HCT116 (cell line): ENCODE measurements around the gene ATP5F1D. TPM values are rescaled to one million over a fixed set of nuclear protein-coding genes. Genes with fewer than 3 reads are reported as not detected.
A peak's percentile ranks its signal among the peaks of the same experiment; 100 is the strongest.

Source experiments
- ATAC-seq: fragments of 200-7000 bp; cut with Tn5 transposase; 2 replicates; pipeline ENCODE4 v1.9.1; 2020; ENCODE audit warnings: mild to moderate bottlenecking, moderate library complexity
- BruUV-seq: library from RNA; stranded (reverse); fragments of 400-500 nt; replicated peaks from 2 replicates; lab custom pipeline; 2021; lab: Mats Ljungman, UMichigan
- CTCF ChIA-PET: fragments of 300-600 bp; sonication (Branson Sonifier 250); formaldehyde crosslinking; loops from one replicate; lab custom pipeline; 2021; ENCODE audit warnings: antibody characterized with exemption; lab: Charles Lee
- POLR2A ChIA-PET: fragments of 300-600, 350-600 bp; sonication (Branson Sonifier 250); formaldehyde crosslinking; loops from one replicate; lab custom pipeline; 2021; ENCODE audit warnings: antibody characterized with exemption; lab: Charles Lee
- RAD21 ChIA-PET, 2 experiments: fragments of 300-600 bp; sonication (Branson Sonifier 250); formaldehyde crosslinking; loops; one replicate each; lab custom pipeline; 2023; ENCODE audit warnings: low total read pairs in 2 of 2; ENCODE audit not compliant: uncharacterized antibody in 2 of 2, unreplicated experiment in 2 of 2, low non-redundant PET in 1 of 2; lab: Charles Lee
- DNase-seq: peaks from one replicate; pipeline ENCODE4 v3.0.0-alpha.2; 2010; ENCODE audit warnings: low read depth, low spot score
- H2AFZ ChIP-seq: fragments of 200-600 bp; shearing (Covaris generic), sonication (generic); 2 replicates; pipeline ENCODE4 v1.6.1; 2017; ENCODE audit warnings: low read depth, mixed run types, mixed read lengths, antibody characterized with exemption, low read length; ENCODE audit not compliant: poor library complexity, severe bottlenecking
- H3K27ac ChIP-seq: 2 replicates; pipeline ENCODE4 v1.5.1; 2012; ENCODE audit warnings: low read depth, low read length
- H3K27me3 ChIP-seq: fragments of 200-600 bp; sonication (generic); 2 replicates; pipeline ENCODE4 v1.6.1; 2016; ENCODE audit warnings: mixed run types, low read length, mixed read lengths; ENCODE audit not compliant: insufficient read depth
- H3K36me3 ChIP-seq, 2 experiments: fragments of 200-500 bp in 1 of 2; fragments of 200-600 bp in 1 of 2; sonication (Bioruptor generic) in 1 of 2; sonication (generic) in 1 of 2; 2 replicates each; pipeline versions ENCODE4 v1.5.1 to v1.6.1; 2014 to 2016; ENCODE audit warnings: low read length in 2 of 2, inconsistent platforms in 1 of 2, mixed read lengths in 1 of 2, mixed run types in 1 of 2; ENCODE audit not compliant: insufficient read depth in 2 of 2, control insufficient read depth in 1 of 2
- H3K4me1 ChIP-seq, 2 experiments: fragments of 200-600 bp in 1 of 2; sonication (generic) in 1 of 2; 2 replicates each; pipeline versions ENCODE4 v1.5.1 to v1.6.1; 2012 to 2017; ENCODE audit warnings: low read length in 2 of 2, inconsistent platforms in 1 of 2, mild to moderate bottlenecking in 1 of 2, mixed read lengths in 1 of 2, mixed run types in 1 of 2, moderate library complexity in 1 of 2; ENCODE audit not compliant: insufficient read depth in 2 of 2, control insufficient read depth in 1 of 2
- H3K4me2 ChIP-seq: fragments of 200-600 bp; sonication (generic); 2 replicates; pipeline ENCODE4 v1.6.1; 2017; ENCODE audit warnings: mixed run types, low read length, mixed read lengths
- H3K4me3 ChIP-seq, 2 experiments: fragments of 200-600 bp in 1 of 2; sonication (generic) in 1 of 2; replicated peaks in 1 of 2; 2 replicates each; pipeline ENCODE4 v1.5.1; 2011 to 2016; ENCODE audit warnings: low read length in 2 of 2, control low read depth in 1 of 2, low read depth in 1 of 2, mild to moderate bottlenecking in 1 of 2, mixed read lengths in 1 of 2, mixed run types in 1 of 2
- H3K79me2 ChIP-seq: fragments of 200-600 bp; sonication (generic); 2 replicates; pipeline ENCODE4 v1.6.1; 2017; ENCODE audit warnings: mild to moderate bottlenecking, mixed run types, low read length, moderate library complexity, mixed read lengths; ENCODE audit not compliant: insufficient read depth
- H3K9ac ChIP-seq: fragments of 200-600 bp; sonication (generic); 2 replicates; pipeline ENCODE4 v1.6.1; 2016; ENCODE audit warnings: low read length, mixed read lengths
- H3K9me2 ChIP-seq: fragments of 200-600 bp; sonication (generic), shearing (Covaris generic); 2 replicates; pipeline ENCODE4 v1.6.1; 2017; ENCODE audit warnings: mixed run types, mild to moderate bottlenecking, moderate library complexity; ENCODE audit not compliant: insufficient read depth
- H3K9me3 ChIP-seq, 2 experiments: fragments of 200-500 bp in 1 of 2; fragments of 200-600 bp in 1 of 2; sonication (Bioruptor generic) in 1 of 2; sonication (generic) in 1 of 2; 2 replicates each; pipeline ENCODE4 v1.6.1; 2014 to 2017; ENCODE audit warnings: low read length in 2 of 2, mixed read lengths in 2 of 2, inconsistent platforms in 1 of 2, low read depth in 1 of 2, mild to moderate bottlenecking in 1 of 2, mixed run types in 1 of 2, moderate library complexity in 1 of 2; ENCODE audit not compliant: control insufficient read depth in 1 of 2, insufficient read depth in 1 of 2
- H4K20me1 ChIP-seq: fragments of 200-600 bp; sonication (generic), shearing (Covaris generic); 2 replicates; pipeline ENCODE4 v1.6.1; 2017; ENCODE audit warnings: mixed run types, mild to moderate bottlenecking, moderate library complexity; ENCODE audit not compliant: insufficient read depth
- ATF3 ChIP-seq: IDR thresholded peaks from 2 replicates; pipeline ENCODE4 v1.6.1; 2012
- CTCF ChIP-seq, 3 experiments: fragments of 200-600 bp in 1 of 3; sonication (generic) in 1 of 3; IDR thresholded peaks in 2 of 3; conservative IDR thresholded peaks in 1 of 3; 2 replicates each; pipeline ENCODE4 v1.5.1; 2012 to 2017; ENCODE audit warnings: low read depth in 2 of 3, low read length in 2 of 3, antibody characterized with exemption in 1 of 3, borderline replicate concordance in 1 of 3, control low read depth in 1 of 3, mild to moderate bottlenecking in 1 of 3, mixed read lengths in 1 of 3, mixed run types in 1 of 3, moderate library complexity in 1 of 3; ENCODE audit not compliant: insufficient read depth in 1 of 3
- EGR1 ChIP-seq: IDR thresholded peaks from 2 replicates; pipeline ENCODE4 v1.6.1; 2012; ENCODE audit warnings: low read depth
- FOSL1 ChIP-seq: IDR thresholded peaks from 2 replicates; pipeline ENCODE4 v1.6.1; 2012; ENCODE audit warnings: low read depth
- RAD21 ChIP-seq: IDR thresholded peaks from 2 replicates; pipeline ENCODE4 v1.6.1; 2012; ENCODE audit warnings: low read depth, mild to moderate bottlenecking
- ZBTB33 ChIP-seq: IDR thresholded peaks from 2 replicates; pipeline ENCODE4 v1.6.1; 2011; ENCODE audit warnings: mild to moderate bottlenecking, low read length, moderate library complexity; ENCODE audit not compliant: insufficient replicate concordance; ENCODE audit errors: extremely low read depth
- intact Hi-C: fragments of 100-400 bp; cut with micrococcal nuclease; formaldehyde crosslinking; loops from 2 replicates; pipeline ENCODE4 v1.10.0; 2022
- total RNA-seq: library from RNA; stranded (reverse); gene quantifications from one replicate; pipeline ENCODE4 v1.2.1, GENCODE V29; 2021; ENCODE audit not compliant: unreplicated experiment

Gene ATP5F1D
- total RNA-seq, 1 experiment from 2014 or later, result 428 TPM

- Histone ChIP-seq H3K79me2 (peaks cover 20% of the 10 kb centered on the region), H3K9ac (no peak overlapping the region), H3K4me3 (no peak overlapping the region), H3K4me2 (no peak overlapping the region), H3K36me3 (peaks cover 2 to 6% of the 10 kb centered on the region in 2 experiments; a peak in 2 of 4 replicates), H3K27me3 (no peaks in the 10 kb centered on the region), H4K20me1 (no peaks in the 10 kb centered on the region), H3K9me3 (no peaks in the 10 kb centered on the region), H3K27ac (peak overlapping the region; percentile 30; the same call in 1 of the 2 replicates), H3K4me1 (peaks cover 14 to 24% of the 10 kb centered on the region in 2 experiments), H2AFZ (no peak overlapping the region), H3K9me2 (no peaks in the 10 kb centered on the region)
- ChIA-PET CTCF (interaction anchor here (0.6 to 2.4 kb wide), 2 partner anchors 38 to 110 kb away, joined by 3 to 8 read pairs; no protein-coding TSS in a partner anchor), POLR2A (no interaction called here), RAD21 (no interaction called here)
- intact Hi-C loops, result no loop called here
- no TSS peak for BruUV-seq
- no peak for DNase-seq
- peak; percentile 62 for TF ChIP-seq RAD21
- TF ChIP-seq EGR1, result no peak
- TF ChIP-seq ZBTB33, result no peak
- peak; percentile 36 to 72 (median 68); a peak in 5 of 6 replicates for TF ChIP-seq CTCF (IDR thresholded peaks at IDR 0.05 in 2 of 3, conservative IDR thresholded peaks at IDR 0.05 in 1 of 3; ENCODE audit: borderline replicate concordance in 1 of 3, insufficient read depth in 1 of 3, low read depth in 2 of 3, low read length in 2 of 3)
- no peak for TF ChIP-seq ATF3
- no peak for TF ChIP-seq FOSL1
- ATAC-seq, result peak; percentile 51
These were observed 18.3 kb upstream of the ATP5F1D start for GRCh38 chr19:1223018-1223855.
